Activated CD8-positive, alpha-beta memory T cell treated with anti-CD3 and anti-CD28 coated beads, Interleukin-2, amount 10 ng/mL, durations not matched to agents 7 days and 5 days (primary cell): ENCODE results near the gene DNAH8. TPM values are rescaled to one million over a fixed set of nuclear protein-coding genes. Genes with fewer than 3 reads are reported as not detected.

Experiments used
- ATAC-seq: fragments of 150-1000 bp; cut with Tn5 transposase; one replicate; pipeline ENCODE4 v1.10.0; 2021; ENCODE audit warnings: moderate library complexity
- CTCF ChIA-PET: fragments of 350-600 bp; sonication (Branson Sonifier 250); formaldehyde crosslinking; loops from one replicate; lab custom pipeline; 2021; ENCODE audit warnings: antibody characterized with exemption; lab: Charles Lee
- DNase-seq: peaks from one replicate; pipeline ENCODE4 v3.0.0-alpha.2; 2020
- H3K27ac Mint-ChIP-seq: one replicate; pipeline ENCODE4 v1.8.0; 2021; ENCODE audit warnings: mild to moderate bottlenecking, mixed read lengths
- H3K27me3 Mint-ChIP-seq: one replicate; pipeline ENCODE4 v1.8.0; 2021; ENCODE audit warnings: mixed read lengths
- H3K36me3 Mint-ChIP-seq: one replicate; pipeline ENCODE4 v1.8.0; 2021; ENCODE audit warnings: mild to moderate bottlenecking, mixed read lengths
- H3K4me1 Mint-ChIP-seq: one replicate; pipeline ENCODE4 v1.8.0; 2021; ENCODE audit warnings: mixed read lengths
- H3K4me3 Mint-ChIP-seq: one replicate; pipeline ENCODE4 v1.8.0; 2021; ENCODE audit warnings: mild to moderate bottlenecking, moderate library complexity, mixed read lengths
- H3K9me3 Mint-ChIP-seq: one replicate; pipeline ENCODE4 v1.8.0; 2022; ENCODE audit warnings: low read depth, mixed read lengths
- total RNA-seq, 2 experiments: library from RNA; stranded (reverse); gene quantifications; one replicate each; pipeline ENCODE4 v1.2.3, GENCODE V29; 2021

The DNAH8 gene
- total RNA-seq, 2 experiments from 2014 or later = 0.12 to 0.15 TPM

GRCh38 chr6:38705924-38706323, 9.2 kb upstream of the DNAH8 start:
- ATAC-seq (no peak), DNase-seq (no peak)
- Mint-ChIP-seq H3K4me1 (peaks cover 31% of the 10 kb centered on the region), H3K9me3 (peaks cover 4% of the 10 kb centered on the region), H3K27ac (no peak overlapping the region), H3K36me3 (peaks cover 21% of the 10 kb centered on the region), H3K27me3 (peaks cover 4% of the 10 kb centered on the region), H3K4me3 (no peak overlapping the region)
- CTCF ChIA-PET = interaction anchor here (0.9 to 6.1 kb wide), 2 partner anchors 8 to 67 kb away, joined by 3 to 25 read pairs; no protein-coding TSS in a partner anchor

- H3K27me3 Mint-ChIP-seq = peaks cover 4% of the 10 kb centered on the region
Measured at GRCh38 chr6:38708496-38708895, 6.6 kb upstream of the DNAH8 start.

GRCh38 chr6:38713812-38714211, 1.3 kb upstream of the DNAH8 start:
- H3K4me3 Mint-ChIP-seq = peak overlapping the region; percentile 42

More at GRCh38 chr6:38708496-38708895, 6.6 kb upstream of the DNAH8 start:
- H3K27ac Mint-ChIP-seq = peak overlapping the region; percentile 5
- no peak overlapping the region for H3K4me3 Mint-ChIP-seq
- peaks cover 2% of the 10 kb centered on the region for H3K9me3 Mint-ChIP-seq
- CTCF ChIA-PET = no interaction called here
- peaks cover 19% of the 10 kb centered on the region for H3K36me3 Mint-ChIP-seq
- DNase-seq = no peak
- peaks cover 31% of the 10 kb centered on the region for H3K4me1 Mint-ChIP-seq
- ATAC-seq = no peak

GRCh38 chr6:38714239-38715015, 684 bp upstream of the DNAH8 start:
- ATAC-seq (peak; percentile 35), DNase-seq (peak; percentile 50)
- Mint-ChIP-seq H3K27ac (peak overlapping the region; percentile 87), H3K4me1 (peaks cover 50% of the 10 kb centered on the region), H3K36me3 (peaks cover 26% of the 10 kb centered on the region), H3K9me3 (peaks cover 2% of the 10 kb centered on the region), H3K4me3 (peak overlapping the region; percentile 20), H3K27me3 (peaks cover 12% of the 10 kb centered on the region)
- CTCF ChIA-PET = interaction anchor here (0.8 to 3.2 kb wide), 9 partner anchors 10 to 1022 kb away, joined by 3 to 25 read pairs (median 5); partner anchors contain the start of genes BTBD9 and GLO1

More at GRCh38 chr6:38713812-38714211, 1.3 kb upstream of the DNAH8 start:
- Mint-ChIP-seq H3K36me3 (peaks cover 25% of the 10 kb centered on the region), H3K27me3 (peaks cover 9% of the 10 kb centered on the region), H3K27ac (peak overlapping the region; percentile 87), H3K4me1 (peaks cover 50% of the 10 kb centered on the region), H3K9me3 (peaks cover 2% of the 10 kb centered on the region)
- ATAC-seq (peak; percentile 92), DNase-seq (peak; percentile 96)
- CTCF ChIA-PET = interaction anchor here (0.8 to 3.2 kb wide), 9 partner anchors 11 to 1021 kb away, joined by 3 to 25 read pairs (median 5); partner anchors contain the start of genes BTBD9 and GLO1

GRCh38 chr6:38716825-38717224, 1.7 kb downstream of the DNAH8 start:
- H3K4me1 Mint-ChIP-seq = peaks cover 44% of the 10 kb centered on the region
- H3K27me3 Mint-ChIP-seq = peaks cover 12% of the 10 kb centered on the region
- H3K4me3 Mint-ChIP-seq = no peak overlapping the region
- CTCF ChIA-PET = interaction anchor here (0.9 kb wide), 1 partner anchor 56 kb away, joined by 3 read pairs; no protein-coding TSS in a partner anchor
- H3K36me3 Mint-ChIP-seq = peaks cover 21% of the 10 kb centered on the region
- H3K9me3 Mint-ChIP-seq = no peaks in the 10 kb centered on the region
- H3K27ac Mint-ChIP-seq = no peak overlapping the region
- no peak for ATAC-seq
- no peak for DNase-seq

GRCh38 chr6:38719358-38719757, 4.2 kb downstream of the DNAH8 start:
- H3K27ac Mint-ChIP-seq = no peak overlapping the region
- DNase-seq = no peak
- peaks cover 23% of the 10 kb centered on the region for H3K4me1 Mint-ChIP-seq
- peaks cover 14% of the 10 kb centered on the region for H3K36me3 Mint-ChIP-seq
- H3K9me3 Mint-ChIP-seq = no peaks in the 10 kb centered on the region
- H3K27me3 Mint-ChIP-seq = peaks cover 12% of the 10 kb centered on the region
- CTCF ChIA-PET = interaction anchor here (1.5 to 2.2 kb wide), 4 partner anchors 10 to 225 kb away, joined by 3 to 7 read pairs (median 5); no protein-coding TSS in a partner anchor
- ATAC-seq = no peak
- no peak overlapping the region for H3K4me3 Mint-ChIP-seq

- ATAC-seq = peak; percentile 36
- Mint-ChIP-seq H3K36me3 (peaks cover 14% of the 10 kb centered on the region), H3K9me3 (no peaks in the 10 kb centered on the region), H3K27me3 (peaks cover 12% of the 10 kb centered on the region), H3K4me1 (peaks cover 25% of the 10 kb centered on the region), H3K4me3 (no peak overlapping the region), H3K27ac (no peak overlapping the region)
- CTCF ChIA-PET = interaction anchor here (1.0 to 2.2 kb wide), 7 partner anchors 32 to 685 kb away, joined by 3 to 7 read pairs (median 5); no protein-coding TSS in a partner anchor
- no peak for DNase-seq
Measured at GRCh38 chr6:38720295-38720694, 5.2 kb downstream of the DNAH8 start.

GRCh38 chr6:38722038-38722437, 6.9 kb downstream of the DNAH8 start:
- CTCF ChIA-PET = interaction anchor here (0.8 to 1.6 kb wide), 3 partner anchors 19 to 930 kb away, joined by 3 to 5 read pairs (median 5); partner anchors contain the start of gene GLO1
- H3K27ac Mint-ChIP-seq = no peak overlapping the region
- peaks cover 5% of the 10 kb centered on the region for H3K27me3 Mint-ChIP-seq
- no peak for ATAC-seq
- H3K9me3 Mint-ChIP-seq = no peaks in the 10 kb centered on the region
- no peak for DNase-seq
- H3K36me3 Mint-ChIP-seq = peaks cover 12% of the 10 kb centered on the region
- no peak overlapping the region for H3K4me3 Mint-ChIP-seq
- H3K4me1 Mint-ChIP-seq = peaks cover 31% of the 10 kb centered on the region

- CTCF ChIA-PET = interaction anchor here (2.9 kb wide), 1 partner anchor 8 kb away, joined by 21 read pairs; the partner anchor contains the start of gene DNAH8
- no peak for ATAC-seq
- H3K4me3 Mint-ChIP-seq = no peak overlapping the region
- DNase-seq = no peak
- peaks cover 11% of the 10 kb centered on the region for H3K36me3 Mint-ChIP-seq
- peaks cover 5% of the 10 kb centered on the region for H3K27me3 Mint-ChIP-seq
- no peaks in the 10 kb centered on the region for H3K9me3 Mint-ChIP-seq
- H3K4me1 Mint-ChIP-seq = peaks cover 35% of the 10 kb centered on the region
- no peak overlapping the region for H3K27ac Mint-ChIP-seq
Measured at GRCh38 chr6:38722727-38723334, 7.7 kb downstream of the DNAH8 start.

- H3K27ac Mint-ChIP-seq = no peak overlapping the region
- CTCF ChIA-PET = interaction anchor here (1.0 to 2.9 kb wide), 2 partner anchors 9 to 28 kb away, joined by 3 to 21 read pairs; partner anchors contain the start of gene DNAH8
- H3K4me3 Mint-ChIP-seq = no peak overlapping the region
- no peak for ATAC-seq
- peaks cover 10% of the 10 kb centered on the region for H3K36me3 Mint-ChIP-seq
- DNase-seq = no peak
- no peaks in the 10 kb centered on the region for H3K9me3 Mint-ChIP-seq
- H3K27me3 Mint-ChIP-seq = peaks cover 4% of the 10 kb centered on the region
- H3K4me1 Mint-ChIP-seq = peaks cover 35% of the 10 kb centered on the region
Measured at GRCh38 chr6:38723783-38724182, 8.7 kb downstream of the DNAH8 start.

- Mint-ChIP-seq H3K36me3 (peaks cover 9% of the 10 kb centered on the region), H3K27me3 (no peaks in the 10 kb centered on the region), H3K9me3 (no peaks in the 10 kb centered on the region), H3K27ac (no peak overlapping the region), H3K4me3 (no peak overlapping the region), H3K4me1 (peaks cover 35% of the 10 kb centered on the region)
- no peak for DNase-seq
- CTCF ChIA-PET = interaction anchor here (1.0 to 2.9 kb wide), 3 partner anchors 10 to 42 kb away, joined by 3 to 21 read pairs (median 3); partner anchors contain the start of gene DNAH8
- no peak for ATAC-seq
Measured at GRCh38 chr6:38724343-38724742, 9.2 kb downstream of the DNAH8 start.

GRCh38 chr6:38725414-38726183, 10.5 kb downstream of the DNAH8 start:
- Mint-ChIP-seq H3K27me3 (no peaks in the 10 kb centered on the region), H3K4me3 (no peak overlapping the region), H3K36me3 (peaks cover 6% of the 10 kb centered on the region), H3K27ac (peak overlapping the region; percentile 80), H3K9me3 (no peaks in the 10 kb centered on the region), H3K4me1 (peaks cover 35% of the 10 kb centered on the region)
- peak; percentile 56 for DNase-seq
- ATAC-seq = peak; percentile 82
- CTCF ChIA-PET = interaction anchor here (0.8 to 2.9 kb wide), 3 partner anchors 11 to 43 kb away, joined by 3 to 21 read pairs (median 3); partner anchors contain the start of gene DNAH8
